Prostate gland (tissue), 2 donors: ENCODE data around the gene M6PR.

ENCODE experiments used
- CTCF ChIP-seq, 4 experiments: fragments of 200-600 bp in 2 of 4; fragments of 450-650 bp in 2 of 4; sonication (generic) in 2 of 4; IDR thresholded peaks; 1 replicate in 3 of 4; 2 replicates in 1 of 4; pipeline ENCODE4 v1.5.1; 2016 to 2019; ENCODE audit warnings: antibody characterized with exemption in 4 of 4, mild to moderate bottlenecking in 2 of 4, moderate library complexity in 2 of 4
- POLR2A ChIP-seq: fragments of 450-650 bp; IDR thresholded peaks from one replicate; pipeline ENCODE4 v1.6.1; 2016; ENCODE audit warnings: antibody characterized with exemption, mild to moderate bottlenecking
- POLR2AphosphoS5 ChIP-seq: sonication (generic); formaldehyde crosslinking; IDR thresholded peaks from one replicate; pipeline ENCODE4 v1.6.1; 2017; ENCODE audit warnings: antibody characterized with exemption

GRCh38 chr12:8913702-8914032 lies 35.8 kb downstream of the M6PR start:
- TF ChIP-seq CTCF (IDR thresholded peaks at IDR 0.05) (no peak), POLR2AphosphoS5 (no peak), POLR2A (no peak)
